ENCODE results near the gene FGF5.

FGF5 gene

GRCh38 chr4:80335226-80335553 lies 68.7 kb downstream of the FGF5 start:
- no peak overlapping the region for H3K27ac ChIP-seq (ENCODE audit: low read depth, low read length)
- H2BK120ac ChIP-seq (ENCODE audit: insufficient read depth, low read length, poor library complexity): no peak overlapping the region
- H3K18ac ChIP-seq (ENCODE audit: low read length): no peak overlapping the region
- H3K9ac ChIP-seq (ENCODE audit: low read length): no peak overlapping the region
- H3K9me3 ChIP-seq (ENCODE audit: insufficient read depth, low read depth, low read length): no peaks in the 10 kb centered on the region
- H4K91ac ChIP-seq (ENCODE audit: low read depth, low read length): no peak overlapping the region
- peak overlapping the region; percentile 97 for H3K4me2 ChIP-seq (ENCODE audit: low read length)
- H2BK12ac ChIP-seq (ENCODE audit: low read length): no peak overlapping the region
- no peaks in the 10 kb centered on the region for H3K79me1 ChIP-seq (ENCODE audit: low read length)
- H3K4me3 ChIP-seq (ENCODE audit: low read depth, low read length): no peak overlapping the region
- H2AFZ ChIP-seq (ENCODE audit: insufficient read depth, low read length, poor library complexity): no peak overlapping the region
- no peaks in the 10 kb centered on the region for H3K27me3 ChIP-seq (ENCODE audit: insufficient read depth, low read length)
- no peak overlapping the region for H3K4ac ChIP-seq (ENCODE audit: low read depth, low read length)
- H4K8ac ChIP-seq (ENCODE audit: low read depth, low read length): no peak overlapping the region
- DNase-seq: no peak
- no peak overlapping the region for H2BK5ac ChIP-seq (ENCODE audit: low read depth, low read length, poor library complexity)
- no peak overlapping the region for H3K14ac ChIP-seq (ENCODE audit: low read length)
- H3K36me3 ChIP-seq (ENCODE audit: control insufficient read depth in 1 of 2, insufficient read depth in 2 of 2, low read length in 2 of 2): no peaks in the 10 kb centered on the region
- no peak overlapping the region for H2AK5ac ChIP-seq (ENCODE audit: low read length)
- WGBS (ENCODE audit: extremely low coverage, insufficient coverage, insufficient read length): no CpG with 5 or more reads among the region's 3 CpGs
- H3K23ac ChIP-seq (ENCODE audit: low read length): no peak overlapping the region
- H4K12ac ChIP-seq (ENCODE audit: low read depth, low read length): no peak overlapping the region
- H3K4me1 ChIP-seq (ENCODE audit: control insufficient read depth in 1 of 2, insufficient read depth in 2 of 2, low read length in 2 of 2): peaks cover 0 to 3% of the 10 kb centered on the region in 2 experiments
- no peaks in the 10 kb centered on the region for H3K79me2 ChIP-seq (ENCODE audit: control insufficient read depth, insufficient read depth, low read length, poor library complexity)

- Histone ChIP-seq H3K9me3 (ENCODE audit: insufficient read depth, low read depth, low read length) (no peaks in the 10 kb centered on the region), H3K4me2 (ENCODE audit: low read length) (peak within 1 kb of the TSS; percentile 97), H4K8ac (ENCODE audit: low read depth, low read length) (no peak within 1 kb of the TSS), H3K4ac (ENCODE audit: low read depth, low read length) (no peak within 1 kb of the TSS), H4K12ac (ENCODE audit: low read depth, low read length) (no peak within 1 kb of the TSS), H3K9ac (ENCODE audit: low read length) (peak within 1 kb of the TSS; percentile 18), H2AK5ac (ENCODE audit: low read length) (no peak within 1 kb of the TSS), H4K91ac (ENCODE audit: low read depth, low read length) (no peak within 1 kb of the TSS), H2BK120ac (ENCODE audit: insufficient read depth, low read length, poor library complexity) (no peak within 1 kb of the TSS), H2AFZ (ENCODE audit: insufficient read depth, low read length, poor library complexity) (peak within 1 kb of the TSS; percentile 72), H3K79me1 (ENCODE audit: low read length) (no peaks in the 10 kb centered on the region), H3K79me2 (ENCODE audit: control insufficient read depth, insufficient read depth, low read length, poor library complexity) (no peaks in the 10 kb centered on the region), H3K4me3 (ENCODE audit: low read depth, low read length) (peak within 1 kb of the TSS; percentile 85), H3K27ac (ENCODE audit: low read depth, low read length) (no peak within 1 kb of the TSS), H3K18ac (ENCODE audit: low read length) (no peak within 1 kb of the TSS), H3K4me1 (ENCODE audit: control insufficient read depth in 1 of 2, insufficient read depth in 2 of 2, low read length in 2 of 2) (peaks cover 0 to 3% of the 10 kb centered on the region in 2 experiments), H3K27me3 (ENCODE audit: insufficient read depth, low read length) (no peaks in the 10 kb centered on the region), H3K23ac (ENCODE audit: low read length) (no peak within 1 kb of the TSS), H2BK5ac (ENCODE audit: low read depth, low read length, poor library complexity) (no peak within 1 kb of the TSS), H3K36me3 (ENCODE audit: control insufficient read depth in 1 of 2, insufficient read depth in 2 of 2, low read length in 2 of 2) (no peaks in the 10 kb centered on the region), H3K14ac (ENCODE audit: low read length) (no peak within 1 kb of the TSS), H2BK12ac (ENCODE audit: low read length) (no peak within 1 kb of the TSS)
- peak; percentile 86 to 87 for DNase-seq
- WGBS (ENCODE audit: extremely low coverage, insufficient coverage, insufficient read length): no CpG with 5 or more reads among the region's 49 CpGs
These were observed 69.3 kb downstream of the FGF5 start, which contains the start of gene CFAP299 for GRCh38 chr4:80335554-80336358. TSS of gene CFAP299 (plus strand) at chr4:80335730.

GRCh38 chr4:80336582-80336981 lies 70.1 kb downstream of the FGF5 start:
- peak; percentile 21 to 50 for DNase-seq
- Histone ChIP-seq H2AFZ (ENCODE audit: insufficient read depth, low read length, poor library complexity) (no peak overlapping the region), H3K79me1 (ENCODE audit: low read length) (no peaks in the 10 kb centered on the region), H3K4me1 (ENCODE audit: control insufficient read depth in 1 of 2, insufficient read depth in 2 of 2, low read length in 2 of 2) (peaks cover 0 to 3% of the 10 kb centered on the region in 2 experiments), H3K4me3 (ENCODE audit: low read depth, low read length) (no peak overlapping the region), H3K4me2 (ENCODE audit: low read length) (no peak overlapping the region), H3K23ac (ENCODE audit: low read length) (no peak overlapping the region), H4K12ac (ENCODE audit: low read depth, low read length) (no peak overlapping the region), H2AK5ac (ENCODE audit: low read length) (no peak overlapping the region), H2BK5ac (ENCODE audit: low read depth, low read length, poor library complexity) (no peak overlapping the region), H4K8ac (ENCODE audit: low read depth, low read length) (no peak overlapping the region), H3K18ac (ENCODE audit: low read length) (no peak overlapping the region), H2BK120ac (ENCODE audit: insufficient read depth, low read length, poor library complexity) (no peak overlapping the region), H3K14ac (ENCODE audit: low read length) (no peak overlapping the region), H3K4ac (ENCODE audit: low read depth, low read length) (no peak overlapping the region), H3K36me3 (ENCODE audit: control insufficient read depth in 1 of 2, insufficient read depth in 2 of 2, low read length in 2 of 2) (no peaks in the 10 kb centered on the region), H3K27me3 (ENCODE audit: insufficient read depth, low read length) (no peaks in the 10 kb centered on the region), H2BK12ac (ENCODE audit: low read length) (no peak overlapping the region), H3K27ac (ENCODE audit: low read depth, low read length) (no peak overlapping the region), H3K9ac (ENCODE audit: low read length) (no peak overlapping the region), H3K9me3 (ENCODE audit: insufficient read depth, low read depth, low read length) (no peaks in the 10 kb centered on the region), H3K79me2 (ENCODE audit: control insufficient read depth, insufficient read depth, low read length, poor library complexity) (no peaks in the 10 kb centered on the region), H4K91ac (ENCODE audit: low read depth, low read length) (no peak overlapping the region)
- no CpG with 5 or more reads among the region's 10 CpGs for WGBS (ENCODE audit: extremely low coverage, insufficient coverage, insufficient read length)

DNA sequence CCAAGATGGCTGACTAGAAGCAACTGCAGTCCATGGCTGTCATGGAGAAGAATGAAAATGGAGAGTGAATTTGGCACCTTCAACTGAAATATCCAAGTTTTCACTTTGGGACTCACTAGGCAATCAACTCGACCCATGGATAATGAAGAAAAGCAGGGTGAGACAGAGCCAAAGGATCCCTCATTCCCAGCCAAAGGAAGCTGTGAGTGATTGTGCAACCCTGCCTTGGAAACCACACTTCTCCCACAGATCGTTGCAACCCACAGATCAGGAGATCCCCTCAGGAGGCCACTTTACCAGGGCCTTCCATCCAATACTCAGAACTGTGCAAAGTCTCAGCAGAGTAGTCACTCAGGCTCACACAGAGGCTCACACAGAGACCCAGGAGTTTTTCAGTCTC lies 73.6 kb downstream of the FGF5 start:
- Histone ChIP-seq H3K4me2 (ENCODE audit: low read length) (no peak overlapping the region), H3K4me3 (ENCODE audit: low read depth, low read length) (no peak overlapping the region), H3K79me1 (ENCODE audit: low read length) (no peaks in the 10 kb centered on the region), H2AFZ (ENCODE audit: insufficient read depth, low read length, poor library complexity) (no peak overlapping the region), H3K14ac (ENCODE audit: low read length) (no peak overlapping the region), H3K23ac (ENCODE audit: low read length) (no peak overlapping the region), H3K79me2 (ENCODE audit: control insufficient read depth, insufficient read depth, low read length, poor library complexity) (no peaks in the 10 kb centered on the region), H3K36me3 (ENCODE audit: control insufficient read depth in 1 of 2, insufficient read depth in 2 of 2, low read length in 2 of 2) (no peaks in the 10 kb centered on the region), H3K9me3 (ENCODE audit: insufficient read depth, low read depth, low read length) (no peaks in the 10 kb centered on the region), H2BK12ac (ENCODE audit: low read length) (no peak overlapping the region), H4K12ac (ENCODE audit: low read depth, low read length) (no peak overlapping the region), H2BK5ac (ENCODE audit: low read depth, low read length, poor library complexity) (no peak overlapping the region), H3K27me3 (ENCODE audit: insufficient read depth, low read length) (no peaks in the 10 kb centered on the region), H4K91ac (ENCODE audit: low read depth, low read length) (no peak overlapping the region), H3K9ac (ENCODE audit: low read length) (no peak overlapping the region), H3K4me1 (ENCODE audit: control insufficient read depth in 1 of 2, insufficient read depth in 2 of 2, low read length in 2 of 2) (peaks cover 0 to 3% of the 10 kb centered on the region in 2 experiments), H4K8ac (ENCODE audit: low read depth, low read length) (no peak overlapping the region), H3K18ac (ENCODE audit: low read length) (no peak overlapping the region), H3K4ac (ENCODE audit: low read depth, low read length) (no peak overlapping the region), H3K27ac (ENCODE audit: low read depth, low read length) (no peak overlapping the region), H2AK5ac (ENCODE audit: low read length) (no peak overlapping the region), H2BK120ac (ENCODE audit: insufficient read depth, low read length, poor library complexity) (no peak overlapping the region)
- WGBS (ENCODE audit: extremely low coverage, insufficient coverage, insufficient read length): no CpG with 5 or more reads among the region's 2 CpGs
- DNase-seq: no peak

All from trophoblast cell (in vitro differentiated cells and primary cell).